Measurements from ENCODE around the gene WAC. TPM values are rescaled to one million over a fixed set of nuclear protein-coding genes. Genes with fewer than 3 reads are reported as not detected.

Gene WAC
- total and polyA plus RNA-seq, 9 of the 15 experiments (the other 6 are each of a cell fraction or from before 2014, with no cell fraction given) = 24.8 to 123 (median 78.2) TPM

- TF ChIP-seq ZNF518B (CRISPR knock-in tag; IDR thresholded peaks at IDR 0.05) = no peak
- peak in 1 of 2 experiments; percentile 86; a peak in 2 of 4 replicates for TF ChIP-seq ZNF318 (IDR thresholded peaks at IDR 0.05; ENCODE audit: borderline replicate concordance in 1 of 2, low read depth in 1 of 2)
- TF ChIP-seq ADNP (tag; IDR thresholded peaks at IDR 0.05) = no peak; the same call in 1 of the 2 replicates
- no peak for TF ChIP-seq USF1 (CRISPR knock-in tag; IDR thresholded peaks at IDR 0.05)
- no peak for TF ChIP-seq SRSF9 (IDR thresholded peaks at IDR 0.05; ENCODE audit: borderline replicate concordance, low read depth, low read length)
- TF ChIP-seq AFF1 (IDR thresholded peaks at IDR 0.05; ENCODE audit: low read depth in 1 of 2, partially characterized antibody in 2 of 2) = no peak
- peak; percentile 66; the same call in 1 of the 2 replicates for TF ChIP-seq SMAD4 (CRISPR knock-in tag; conservative IDR thresholded peaks at IDR 0.05)
- TF ChIP-seq USF2 (CRISPR knock-in tag; IDR thresholded peaks at IDR 0.05) = no peak
These were observed 36.4 kb upstream of the WAC start (continued) for GRCh38 chr10:28496481-28496961.

All from K562 (cell line).